A172 (cell line): ENCODE data around the gene NFIA. TPM values are rescaled to one million over a fixed set of nuclear protein-coding genes. Genes with fewer than 3 reads are reported as not detected.
"Not testable (repeated sequence)": the region's sequence is repeated elsewhere in the genome, so short reads cannot be mapped to it uniquely, and the experiment has no call there.

Experiments used
- DNase-seq: peaks from one replicate; pipeline ENCODE4 v3.0.0-alpha.2; 2015; ENCODE audit warnings: low spot score
- total RNA-seq: library from RNA; depleted of rRNA; stranded (reverse); fragments of >200 nt; shearing (Covaris generic); gene quantifications from 2 replicates; pipeline ENCODE4 v1.2.3, GENCODE V29; 2014

NFIA gene
- total RNA-seq, 1 experiment from 2014 or later: 0.22 TPM

GRCh38 chr1:61102041-61102440 is 19.7 kb downstream of the NFIA start:
- no peak for DNase-seq

- no peak for DNase-seq
These were observed 20.3 kb downstream of the NFIA start for GRCh38 chr1:61102621-61103020.

GRCh38 chr1:61104220-61104671 is 21.9 kb downstream of the NFIA start:
- DNase-seq: no peak

DNA sequence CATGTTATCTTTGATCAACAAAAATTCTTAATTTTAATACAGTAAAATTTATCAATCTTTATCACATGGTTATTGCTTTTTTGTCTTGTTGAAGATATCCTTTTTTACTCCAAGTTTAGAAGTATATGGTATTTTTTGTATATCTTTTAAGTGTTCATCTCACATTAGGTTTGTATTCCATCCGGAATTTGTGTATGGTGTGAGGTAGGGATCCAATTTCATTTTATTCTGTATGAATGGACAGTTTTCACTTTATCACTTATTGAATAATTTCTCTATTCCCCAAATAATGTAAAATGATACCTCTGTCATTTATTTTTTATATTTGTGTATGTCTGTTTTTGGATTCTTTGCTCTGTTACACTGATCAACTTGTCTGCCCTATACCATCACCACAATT is 25.3 kb downstream of the NFIA start:
- DNase-seq: no peak

GRCh38 chr1:61109158-61109557 is 26.8 kb downstream of the NFIA start:
- DNase-seq: no peak

GRCh38 chr1:61109910-61110309 is 27.5 kb downstream of the NFIA start:
- DNase-seq: no peak

- no peak for DNase-seq
These were observed 28.2 kb downstream of the NFIA start for GRCh38 chr1:61110554-61110953.

DNA sequence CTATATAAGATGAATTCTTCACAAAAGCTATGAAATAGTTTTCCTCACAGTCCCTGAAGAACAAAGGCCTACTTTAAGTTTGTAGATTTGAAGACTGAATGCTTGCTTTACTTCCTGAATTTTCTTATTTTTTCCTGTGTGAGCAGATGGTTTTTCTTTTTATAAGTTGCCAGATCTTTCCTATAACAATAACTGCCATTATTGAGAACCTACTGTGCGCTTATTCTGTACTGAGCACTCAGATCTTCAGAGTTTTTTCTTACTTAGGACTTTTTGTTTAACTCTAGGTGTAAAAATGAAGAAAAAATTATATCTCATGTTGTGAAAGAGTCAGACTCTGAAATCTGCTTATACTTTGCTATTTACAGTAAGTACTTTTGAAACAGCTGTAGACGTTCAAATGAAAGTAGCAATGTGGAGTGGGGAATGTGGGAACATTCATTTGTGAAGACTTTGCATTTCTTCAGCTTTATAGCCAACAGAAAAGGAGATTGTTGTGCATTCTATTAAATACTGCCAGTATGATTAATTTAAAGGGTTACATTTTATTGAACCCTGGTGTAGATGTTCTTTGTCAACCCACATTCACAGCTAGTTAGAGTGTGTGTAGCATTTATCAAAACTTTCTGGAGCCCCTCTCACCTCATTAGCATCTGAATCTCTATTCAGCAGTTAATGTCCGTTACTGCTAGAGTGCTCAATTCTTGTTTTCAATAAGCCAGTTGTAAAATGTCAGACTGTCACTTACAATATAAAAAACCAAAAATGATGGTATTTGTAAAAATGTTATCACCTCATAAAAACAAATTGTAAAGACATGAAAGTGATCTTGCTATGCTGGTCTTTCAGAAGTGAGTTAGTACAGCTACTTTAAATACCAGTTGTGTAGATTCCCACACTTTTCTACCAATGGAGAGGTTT is 29.0 kb downstream of the NFIA start:
- no peak for DNase-seq

DNA sequence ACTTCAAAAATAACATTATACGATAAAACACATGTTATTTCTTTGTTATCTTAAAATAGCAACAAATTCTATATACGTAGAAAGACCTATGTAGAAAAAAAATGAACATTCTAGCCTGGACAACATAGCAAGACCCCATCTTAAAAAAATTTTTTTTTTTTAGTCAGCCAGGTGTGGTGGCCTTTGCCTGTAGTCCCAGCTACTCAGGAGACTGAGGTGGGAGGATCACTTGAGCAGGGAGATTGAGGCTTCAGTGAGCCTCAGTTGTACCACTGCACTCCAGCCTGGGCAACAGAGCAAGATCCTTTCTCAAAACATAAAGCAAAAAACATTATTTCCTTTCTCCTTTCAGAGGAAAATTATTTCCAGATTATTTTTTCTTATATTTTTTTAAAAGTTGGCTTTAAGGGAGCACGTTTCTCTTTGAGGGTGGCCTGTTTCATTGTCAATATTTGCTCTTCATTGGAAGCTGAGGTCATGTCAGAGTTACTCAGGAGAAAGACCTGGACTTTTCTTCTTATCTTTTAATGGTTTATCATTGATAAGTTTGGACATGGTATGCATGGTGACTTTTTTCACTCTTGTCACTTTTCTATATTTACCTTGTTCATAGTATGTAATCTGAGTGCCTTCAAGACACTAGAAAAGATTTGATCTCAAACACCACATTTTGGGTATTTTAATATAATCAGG is 32.0 kb downstream of the NFIA start:
- no peak for DNase-seq

DNA sequence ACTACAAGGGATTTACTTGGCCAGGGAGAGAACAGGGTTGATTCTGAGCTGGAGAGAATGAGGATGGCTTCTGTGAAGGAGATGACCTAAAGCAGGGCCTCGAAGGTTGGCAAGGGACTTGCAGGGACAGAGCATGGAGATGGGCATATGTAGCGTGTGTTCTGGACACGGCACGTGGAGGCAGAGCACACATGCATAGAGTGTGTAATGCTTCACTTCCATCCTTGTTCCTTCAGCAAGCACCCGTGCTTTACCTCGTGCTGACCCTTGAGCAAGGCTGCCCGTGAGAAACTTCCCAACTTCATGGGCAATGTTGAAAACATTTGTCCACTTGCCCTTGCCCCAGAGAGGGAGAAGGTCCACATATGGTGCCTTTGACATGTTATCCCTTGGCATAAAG is 33.1 kb downstream of the NFIA start:
- DNase-seq: no peak

GRCh38 chr1:61116421-61116820 is 34.1 kb downstream of the NFIA start:
- DNase-seq: no peak

GRCh38 chr1:61117283-61117682 is 34.9 kb downstream of the NFIA start:
- DNase-seq: no peak

GRCh38 chr1:61119085-61119484 is 36.7 kb downstream of the NFIA start:
- DNase-seq: no peak

DNA sequence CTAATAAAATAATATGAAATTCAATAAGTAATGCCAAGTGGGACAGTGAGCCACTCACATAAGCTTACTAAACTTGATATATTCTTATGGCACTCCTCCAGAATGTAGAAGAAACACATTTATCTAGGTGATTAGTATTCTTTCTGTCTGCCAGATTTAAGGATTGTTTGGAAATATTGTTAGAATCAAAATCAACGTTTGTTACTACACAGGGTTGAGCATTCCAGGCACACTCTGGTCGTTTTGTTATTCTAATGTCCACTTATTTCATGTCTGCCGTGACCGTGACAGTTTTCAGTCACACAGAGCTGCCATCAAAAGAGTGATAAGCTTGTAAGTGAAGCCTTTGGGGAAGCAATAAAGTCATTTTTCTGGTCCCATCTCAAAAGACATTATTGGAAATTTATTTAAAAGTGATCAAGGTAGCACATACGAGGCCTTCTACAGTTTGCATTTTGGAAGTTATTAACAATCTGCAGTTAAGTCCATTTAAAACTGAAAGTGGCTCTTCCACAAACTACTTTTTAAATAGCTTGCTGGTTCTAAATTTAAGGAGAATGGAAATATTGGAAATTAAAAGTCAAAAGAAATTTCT is 38.0 kb downstream of the NFIA start:
- no peak for DNase-seq

- DNase-seq: no peak
These were observed 38.6 kb downstream of the NFIA start for GRCh38 chr1:61120998-61121397.

GRCh38 chr1:61121631-61122030 is 39.3 kb downstream of the NFIA start:
- no peak for DNase-seq

- DNase-seq: no peak
These were observed 40.0 kb downstream of the NFIA start for GRCh38 chr1:61122389-61122788.

- DNase-seq: no peak
These were observed 41.0 kb downstream of the NFIA start for GRCh38 chr1:61123326-61123725.

DNA sequence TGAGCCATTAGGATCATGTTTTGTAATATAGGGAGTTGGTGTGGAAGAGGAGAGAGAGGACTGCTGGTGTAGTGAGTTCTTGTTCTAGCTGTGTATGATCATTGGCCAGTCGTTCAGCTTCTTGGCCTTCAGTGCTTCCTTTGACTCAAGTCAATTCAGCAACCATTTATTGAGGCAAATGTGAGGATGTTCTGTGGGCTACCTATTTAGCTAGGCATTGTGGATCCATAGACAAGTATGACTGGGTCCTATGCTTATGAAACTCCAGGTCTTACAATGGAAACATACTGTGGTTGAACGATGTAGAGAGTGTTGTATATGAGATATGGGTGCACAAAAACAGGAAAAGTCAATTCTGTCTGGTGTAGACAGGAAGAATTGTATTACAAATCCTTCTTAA is 41.7 kb downstream of the NFIA start:
- no peak for DNase-seq

DNA sequence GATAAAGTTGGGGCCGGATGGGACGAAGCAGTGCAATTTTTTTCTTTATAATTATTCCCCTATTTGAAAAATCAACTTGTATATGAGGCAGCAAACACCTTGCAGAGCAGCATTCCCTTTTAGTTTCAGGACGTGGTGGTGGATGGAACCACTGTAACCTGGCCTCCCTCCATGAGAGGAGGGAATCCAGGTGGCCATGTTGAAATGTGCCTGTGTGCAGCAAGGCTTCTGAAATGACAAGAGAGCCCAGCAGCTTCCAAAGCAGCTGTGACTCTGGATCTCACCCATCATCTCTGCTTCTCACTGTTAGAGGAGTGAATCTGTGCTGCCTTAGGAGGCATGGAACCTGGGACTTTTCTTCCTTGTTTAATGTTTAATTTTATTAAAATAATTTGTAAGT is 42.3 kb downstream of the NFIA start:
- DNase-seq: no peak

DNA sequence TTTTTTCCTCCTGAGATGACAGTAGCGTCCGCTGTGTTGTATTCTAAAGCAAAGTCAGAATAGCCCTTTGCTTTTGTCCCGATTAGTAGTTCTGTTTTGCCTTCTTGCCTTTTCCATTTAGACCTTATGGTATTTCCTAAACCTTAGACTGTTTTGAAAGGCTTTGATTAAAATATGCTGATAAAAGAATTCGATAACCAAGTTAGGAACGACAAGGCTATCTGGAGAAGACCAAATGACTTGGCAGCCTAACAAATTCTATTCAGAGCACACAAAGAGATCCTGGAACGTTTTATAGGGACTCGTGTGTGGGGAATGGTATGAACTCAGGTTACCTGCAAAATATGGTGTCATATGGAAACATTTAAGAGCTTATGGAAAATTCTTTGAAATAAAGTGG is 42.9 kb downstream of the NFIA start:
- DNase-seq: no peak

DNA sequence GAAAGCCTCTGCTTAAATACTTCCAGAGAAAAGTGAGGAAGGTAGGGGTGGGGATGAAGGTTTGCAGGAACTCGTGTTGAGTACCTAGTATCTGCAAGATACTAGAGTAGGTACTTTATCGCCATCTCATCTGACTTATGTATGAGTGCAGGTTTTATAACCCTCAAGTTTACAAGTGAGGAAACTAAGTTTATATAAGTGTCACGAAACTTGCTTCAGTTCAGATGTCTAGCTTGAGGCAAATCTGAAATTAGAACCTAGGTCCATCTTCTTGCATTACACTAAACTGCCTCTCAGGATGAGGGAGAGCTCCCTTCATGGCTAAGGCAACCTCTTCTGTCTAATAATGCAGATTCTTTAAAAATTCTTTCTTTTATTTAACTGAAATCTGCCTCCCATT is 43.5 kb downstream of the NFIA start:
- DNase-seq: no peak

- not testable (repeated sequence) for DNase-seq
These were observed 44.5 kb downstream of the NFIA start for GRCh38 chr1:61126843-61127242.
